Kidney epithelial cell (primary cell): ENCODE results near the gene USP34. TPM values are rescaled to one million over a fixed set of nuclear protein-coding genes. Genes with fewer than 3 reads are reported as not detected.

ENCODE experiments used
- DNase-seq: peaks from one replicate; pipeline ENCODE4 v3.0.0-alpha.2; 2010; ENCODE audit warnings: low read depth
- H3K27me3 ChIP-seq: 2 replicates; pipeline ENCODE4 v1.6.0; 2011; ENCODE audit warnings: low read length; ENCODE audit not compliant: control insufficient read depth, insufficient read depth
- H3K36me3 ChIP-seq: 2 replicates; pipeline ENCODE4 v1.5.1; 2011; ENCODE audit warnings: low read length; ENCODE audit not compliant: control insufficient read depth, insufficient read depth
- H3K4me3 ChIP-seq: 2 replicates; pipeline ENCODE4 v1.5.1; 2011; ENCODE audit warnings: low read depth, mild to moderate bottlenecking, control low read depth, low read length
- total RNA-seq: library from RNA; depleted of rRNA; stranded (reverse); fragments of >200 nt; gene quantifications from 2 replicates; pipeline ENCODE4 v1.2.3, GENCODE V29; 2015
- TF ChIP-seq, protein P1 (sequence below): IDR thresholded peaks from 2 replicates; pipeline ENCODE4 v1.5.1; 2011; ENCODE audit warnings: mild to moderate bottlenecking, moderate library complexity, low read length, control low read depth, inconsistent platforms; ENCODE audit not compliant: insufficient read depth, poor library complexity, severe bottlenecking

USP34 gene
- total RNA-seq, 1 donor from 2014 or later = 90.0 TPM

- H3K36me3 ChIP-seq = no peaks in the 10 kb centered on the region
- TF ChIP-seq, protein P1, sequence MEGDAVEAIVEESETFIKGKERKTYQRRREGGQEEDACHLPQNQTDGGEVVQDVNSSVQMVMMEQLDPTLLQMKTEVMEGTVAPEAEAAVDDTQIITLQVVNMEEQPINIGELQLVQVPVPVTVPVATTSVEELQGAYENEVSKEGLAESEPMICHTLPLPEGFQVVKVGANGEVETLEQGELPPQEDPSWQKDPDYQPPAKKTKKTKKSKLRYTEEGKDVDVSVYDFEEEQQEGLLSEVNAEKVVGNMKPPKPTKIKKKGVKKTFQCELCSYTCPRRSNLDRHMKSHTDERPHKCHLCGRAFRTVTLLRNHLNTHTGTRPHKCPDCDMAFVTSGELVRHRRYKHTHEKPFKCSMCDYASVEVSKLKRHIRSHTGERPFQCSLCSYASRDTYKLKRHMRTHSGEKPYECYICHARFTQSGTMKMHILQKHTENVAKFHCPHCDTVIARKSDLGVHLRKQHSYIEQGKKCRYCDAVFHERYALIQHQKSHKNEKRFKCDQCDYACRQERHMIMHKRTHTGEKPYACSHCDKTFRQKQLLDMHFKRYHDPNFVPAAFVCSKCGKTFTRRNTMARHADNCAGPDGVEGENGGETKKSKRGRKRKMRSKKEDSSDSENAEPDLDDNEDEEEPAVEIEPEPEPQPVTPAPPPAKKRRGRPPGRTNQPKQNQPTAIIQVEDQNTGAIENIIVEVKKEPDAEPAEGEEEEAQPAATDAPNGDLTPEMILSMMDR = no peak
- DNase-seq = no peak
These were observed 277.0 kb downstream of the USP34 start for GRCh38 chr2:61193670-61194561.

DNA sequence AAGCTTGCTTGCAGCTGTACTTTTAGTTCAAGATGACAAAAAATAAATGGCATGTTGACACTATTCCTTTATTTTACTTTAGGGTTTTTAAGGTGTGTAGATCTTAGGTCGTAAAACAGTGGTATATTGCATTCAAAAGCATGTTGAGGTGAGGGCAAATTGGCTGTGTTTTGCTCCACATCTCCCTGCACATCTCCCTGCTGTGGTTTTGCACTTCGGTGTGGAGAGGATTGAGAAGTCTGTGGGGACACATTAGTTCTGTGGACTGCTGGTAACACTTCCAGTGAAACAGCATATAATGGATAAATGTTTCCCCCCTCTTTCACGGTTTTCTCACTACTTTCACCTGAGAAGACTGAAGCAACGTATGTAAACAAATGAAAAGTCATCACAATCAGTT, 283.8 kb downstream of the USP34 start:
- TF ChIP-seq, protein P1 = no peak
- no peak for DNase-seq
- no peaks in the 10 kb centered on the region for H3K36me3 ChIP-seq

More at GRCh38 chr2:61193670-61194561, 277.0 kb downstream of the USP34 start:
- H3K27me3 ChIP-seq = no peaks in the 10 kb centered on the region
- no peak overlapping the region for H3K4me3 ChIP-seq

DNA sequence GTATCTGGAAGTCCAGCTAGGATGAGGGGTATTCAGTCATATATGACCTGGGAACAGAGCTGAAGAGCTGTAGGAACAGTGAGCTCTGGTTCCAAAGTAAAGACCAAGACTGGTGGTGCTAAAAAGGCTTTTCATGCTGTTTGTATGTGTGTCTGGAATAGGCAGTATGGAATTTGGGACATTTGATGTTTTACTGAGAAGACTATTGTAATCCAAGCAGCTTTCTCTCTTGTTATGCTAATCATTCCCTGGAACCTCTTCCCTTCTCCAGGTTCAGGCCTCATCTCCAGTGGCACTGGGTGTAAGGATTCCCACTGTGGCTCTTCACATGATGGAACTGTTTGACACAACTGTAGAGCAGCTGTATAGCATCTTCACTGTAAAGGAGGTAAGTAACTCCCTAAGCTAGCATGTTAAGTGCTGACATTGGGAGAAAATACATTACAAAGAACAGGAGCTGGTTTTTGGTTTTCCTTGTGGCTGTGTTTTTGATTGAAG, 285.6 kb downstream of the USP34 start:
- H3K27me3 ChIP-seq = no peaks in the 10 kb centered on the region
- TF ChIP-seq, protein P1 = no peak
- no peak for DNase-seq
- H3K4me3 ChIP-seq = no peak overlapping the region
- H3K36me3 ChIP-seq = no peaks in the 10 kb centered on the region

More for the DNA sequence above, 283.8 kb downstream of the USP34 start:
- Histone ChIP-seq H3K27me3 (no peaks in the 10 kb centered on the region), H3K4me3 (no peak overlapping the region)

DNA sequence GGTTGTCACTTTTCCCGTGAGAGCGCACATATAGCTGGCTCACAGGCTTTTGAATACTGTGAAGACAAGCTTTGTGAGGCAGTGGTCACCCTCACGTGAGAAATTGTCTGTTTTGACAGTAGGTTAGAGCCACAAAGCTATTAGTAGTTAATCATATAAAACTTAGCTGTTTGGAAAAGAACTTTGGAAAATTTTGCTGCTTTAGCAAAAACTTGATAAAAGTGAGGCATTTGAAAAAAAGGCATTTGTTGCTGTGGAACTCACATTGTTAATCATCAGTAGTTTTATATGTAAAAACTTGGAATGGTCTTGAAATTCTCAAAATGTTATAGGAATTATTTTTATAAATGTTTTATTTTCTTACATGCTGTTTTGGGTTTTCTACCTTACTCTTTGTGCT, 286.6 kb downstream of the USP34 start:
- no peak for DNase-seq
- no peak overlapping the region for H3K4me3 ChIP-seq
- H3K36me3 ChIP-seq = peaks cover 1% of the 10 kb centered on the region
- H3K27me3 ChIP-seq = no peaks in the 10 kb centered on the region
- TF ChIP-seq, protein P1 = no peak

DNA sequence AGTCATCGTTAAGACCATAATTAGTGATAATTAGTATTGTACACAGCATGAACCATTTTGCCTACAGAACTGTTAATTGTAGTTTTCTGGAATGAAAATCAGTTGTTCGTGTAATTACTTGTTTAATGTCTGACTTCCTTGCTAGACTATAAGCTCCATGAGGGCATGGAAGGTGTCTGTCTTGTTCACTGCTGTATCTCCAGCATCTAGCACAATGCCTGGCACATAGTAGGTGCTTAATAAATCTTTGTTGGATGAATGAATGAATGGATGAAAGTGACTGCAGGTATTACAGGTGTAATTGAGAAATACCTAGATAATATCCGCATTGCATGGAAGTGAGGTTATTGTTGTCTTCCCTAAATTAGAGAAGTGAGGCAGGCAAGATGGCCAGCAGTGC, 287.1 kb downstream of the USP34 start:
- Histone ChIP-seq H3K27me3 (no peaks in the 10 kb centered on the region), H3K4me3 (no peak overlapping the region), H3K36me3 (peaks cover 1% of the 10 kb centered on the region)
- TF ChIP-seq, protein P1 = no peak
- DNase-seq = no peak
